ENCODE data around the gene CACNA1D.
"Not testable (repeated sequence)": the region's sequence is repeated elsewhere in the genome, so short reads cannot be mapped to it uniquely, and the experiment has no call there.

Gene CACNA1D

GRCh38 chr3:53633197-53633787, 138.9 kb downstream of the CACNA1D start:
- Mint-ChIP-seq H3K27ac (no peak overlapping the region), H3K4me3 (no peak overlapping the region), H3K27me3 (peaks cover 10% of the 10 kb centered on the region), H3K9me3 (peaks cover 6% of the 10 kb centered on the region), H3K36me3 (no peaks in the 10 kb centered on the region), H3K4me1 (no peaks in the 10 kb centered on the region)
- no peak for ATAC-seq (ENCODE audit: low read depth)
- no peak for DNase-seq (ENCODE audit: low spot score in 2 of 2)

DNA sequence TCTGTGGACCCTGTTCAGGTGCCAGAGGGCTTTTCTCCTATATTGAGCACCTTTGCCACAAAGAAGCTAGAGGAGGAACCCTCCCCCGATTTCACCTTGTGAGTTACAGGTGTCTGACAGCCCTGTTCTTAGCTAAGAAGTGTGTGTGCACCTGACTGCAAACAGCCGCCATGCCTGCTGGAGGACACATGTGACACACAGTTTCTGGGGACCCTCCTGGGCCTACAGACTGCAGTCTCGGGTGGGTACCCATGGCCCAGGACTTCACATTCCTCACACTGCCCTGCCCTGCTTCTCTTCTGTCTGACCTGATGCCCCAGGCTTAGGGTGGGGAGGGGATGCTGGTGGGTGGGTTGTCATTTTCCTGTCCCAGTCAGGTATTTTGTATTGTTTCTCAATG, 140.6 kb downstream of the CACNA1D start:
- Mint-ChIP-seq H3K27ac (no peak overlapping the region), H3K36me3 (no peaks in the 10 kb centered on the region), H3K4me1 (no peaks in the 10 kb centered on the region), H3K4me3 (no peak overlapping the region), H3K27me3 (peaks cover 10% of the 10 kb centered on the region), H3K9me3 (peaks cover 6% of the 10 kb centered on the region)
- ATAC-seq (ENCODE audit: low read depth), result no peak
- DNase-seq (ENCODE audit: low spot score in 2 of 2), result no peak

GRCh38 chr3:53638806-53639205, 144.4 kb downstream of the CACNA1D start:
- peaks cover 12% of the 10 kb centered on the region for H3K27me3 Mint-ChIP-seq
- DNase-seq (ENCODE audit: low spot score in 2 of 2); ATAC-seq (ENCODE audit: low read depth); H3K9me3 Mint-ChIP-seq; H3K4me1 Mint-ChIP-seq; H3K4me3 Mint-ChIP-seq; H3K27ac Mint-ChIP-seq; H3K36me3 Mint-ChIP-seq: not testable (repeated sequence)

GRCh38 chr3:53641397-53641796, 147.0 kb downstream of the CACNA1D start:
- H3K9me3 Mint-ChIP-seq, result no peaks in the 10 kb centered on the region
- DNase-seq (ENCODE audit: low spot score in 2 of 2), result no peak
- no peaks in the 10 kb centered on the region for H3K4me1 Mint-ChIP-seq
- H3K4me3 Mint-ChIP-seq, result no peak overlapping the region
- ATAC-seq (ENCODE audit: low read depth), result no peak
- no peak overlapping the region for H3K27ac Mint-ChIP-seq
- H3K27me3 Mint-ChIP-seq, result peaks cover 9% of the 10 kb centered on the region
- no peaks in the 10 kb centered on the region for H3K36me3 Mint-ChIP-seq

- ATAC-seq (ENCODE audit: low read depth) (no peak), DNase-seq (ENCODE audit: low spot score in 2 of 2) (no peak)
- Mint-ChIP-seq H3K9me3 (no peaks in the 10 kb centered on the region), H3K27me3 (peaks cover 8% of the 10 kb centered on the region), H3K36me3 (no peaks in the 10 kb centered on the region), H3K4me1 (no peaks in the 10 kb centered on the region), H3K27ac (no peak overlapping the region), H3K4me3 (no peak overlapping the region)
Observed at GRCh38 chr3:53642211-53642610, 147.8 kb downstream of the CACNA1D start.

GRCh38 chr3:53643757-53644156, 149.3 kb downstream of the CACNA1D start:
- no peaks in the 10 kb centered on the region for H3K9me3 Mint-ChIP-seq
- no peak overlapping the region for H3K27ac Mint-ChIP-seq
- no peak overlapping the region for H3K4me3 Mint-ChIP-seq
- no peaks in the 10 kb centered on the region for H3K36me3 Mint-ChIP-seq
- DNase-seq (ENCODE audit: low spot score in 2 of 2) (no peak), ATAC-seq (ENCODE audit: low read depth) (no peak)
- H3K27me3 Mint-ChIP-seq, result peaks cover 11% of the 10 kb centered on the region
- no peaks in the 10 kb centered on the region for H3K4me1 Mint-ChIP-seq

DNA sequence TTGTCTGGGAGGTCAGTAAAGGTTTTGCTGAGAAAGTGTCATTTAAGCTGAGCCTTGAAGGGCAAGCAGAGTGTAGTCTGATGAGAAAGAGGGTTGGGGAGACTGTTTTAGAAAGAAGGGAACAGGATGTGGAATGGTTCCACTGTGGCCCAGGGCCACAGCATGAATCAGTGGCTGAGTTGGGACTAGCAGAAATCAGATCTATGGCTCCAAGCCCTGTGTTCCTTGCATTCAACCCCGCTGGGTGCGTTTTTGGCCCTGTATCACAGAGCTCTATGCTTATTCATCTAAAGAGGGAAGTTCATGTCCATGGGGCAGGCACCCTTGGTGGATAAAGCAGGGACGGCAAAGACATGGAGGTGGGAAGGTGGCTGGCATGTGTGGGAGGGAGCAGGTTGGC, 151.3 kb downstream of the CACNA1D start:
- H3K36me3 Mint-ChIP-seq, result no peaks in the 10 kb centered on the region
- no peak overlapping the region for H3K27ac Mint-ChIP-seq
- H3K4me1 Mint-ChIP-seq, result peaks cover 9% of the 10 kb centered on the region
- peaks cover 12% of the 10 kb centered on the region for H3K27me3 Mint-ChIP-seq
- H3K4me3 Mint-ChIP-seq, result no peak overlapping the region
- DNase-seq (ENCODE audit: low spot score in 2 of 2), result no peak
- H3K9me3 Mint-ChIP-seq, result no peaks in the 10 kb centered on the region
- ATAC-seq (ENCODE audit: low read depth), result no peak

- H3K9me3 Mint-ChIP-seq, result no peaks in the 10 kb centered on the region
- H3K4me3 Mint-ChIP-seq, result no peak overlapping the region
- DNase-seq (ENCODE audit: low spot score in 2 of 2) (no peak), ATAC-seq (ENCODE audit: low read depth) (no peak)
- no peaks in the 10 kb centered on the region for H3K36me3 Mint-ChIP-seq
- peaks cover 12% of the 10 kb centered on the region for H3K4me1 Mint-ChIP-seq
- H3K27me3 Mint-ChIP-seq, result peaks cover 9% of the 10 kb centered on the region
- no peak overlapping the region for H3K27ac Mint-ChIP-seq
Observed at GRCh38 chr3:53646723-53647122, 152.3 kb downstream of the CACNA1D start.

DNA sequence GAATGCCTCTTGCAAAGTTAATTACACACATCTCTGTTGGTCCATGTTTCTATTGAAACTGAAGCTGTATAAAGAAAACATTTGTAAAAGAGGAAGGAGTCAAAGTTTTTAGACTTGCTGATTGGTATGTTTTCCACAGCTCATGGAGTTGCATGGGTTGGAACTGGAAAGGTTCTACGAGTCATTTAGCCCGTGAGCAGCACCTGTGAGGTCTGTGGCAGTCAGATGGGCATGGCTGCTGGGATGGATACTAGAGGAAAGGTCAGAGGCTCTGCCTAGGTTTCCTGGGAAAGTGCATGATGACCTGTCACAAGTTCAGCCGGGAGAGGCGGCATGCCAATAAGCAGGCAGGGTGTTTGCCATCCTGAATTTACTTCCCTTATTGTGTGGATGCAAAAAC, 155.4 kb downstream of the CACNA1D start:
- DNase-seq (ENCODE audit: low spot score in 2 of 2) (no peak), ATAC-seq (ENCODE audit: low read depth) (no peak)
- Mint-ChIP-seq H3K27me3 (peaks cover 9% of the 10 kb centered on the region), H3K27ac (no peak overlapping the region), H3K36me3 (peaks cover 3% of the 10 kb centered on the region), H3K4me3 (no peak overlapping the region), H3K9me3 (peaks cover 9% of the 10 kb centered on the region), H3K4me1 (peaks cover 12% of the 10 kb centered on the region)

DNA sequence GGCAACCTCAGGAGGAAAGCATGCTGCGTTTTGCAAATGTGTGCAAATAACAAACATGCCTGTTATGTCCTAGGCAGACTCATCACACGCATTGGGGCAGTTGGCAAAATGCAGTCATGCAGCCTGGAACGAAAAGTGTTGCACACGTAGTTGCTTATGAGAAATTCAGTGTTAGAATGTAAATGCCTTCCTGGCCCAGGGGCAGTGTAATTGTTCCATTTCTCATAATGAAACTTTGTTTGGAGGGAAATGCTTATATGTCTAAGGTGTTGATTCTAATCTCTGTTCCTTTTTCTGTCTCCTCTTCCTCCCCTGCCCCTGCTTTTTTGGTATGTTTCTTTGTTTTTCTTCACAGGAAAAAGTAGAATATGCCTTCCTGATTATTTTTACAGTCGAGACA, 156.0 kb downstream of the CACNA1D start:
- no peak overlapping the region for H3K4me3 Mint-ChIP-seq
- peaks cover 9% of the 10 kb centered on the region for H3K9me3 Mint-ChIP-seq
- ATAC-seq (ENCODE audit: low read depth) (peak; percentile 15), DNase-seq (ENCODE audit: low spot score in 2 of 2) (no peak)
- no peak overlapping the region for H3K27ac Mint-ChIP-seq
- H3K4me1 Mint-ChIP-seq, result peaks cover 12% of the 10 kb centered on the region
- H3K36me3 Mint-ChIP-seq, result peaks cover 3% of the 10 kb centered on the region
- peaks cover 9% of the 10 kb centered on the region for H3K27me3 Mint-ChIP-seq

- Mint-ChIP-seq H3K27ac (no peak overlapping the region), H3K4me1 (peaks cover 12% of the 10 kb centered on the region), H3K27me3 (peaks cover 9% of the 10 kb centered on the region), H3K36me3 (peaks cover 3% of the 10 kb centered on the region), H3K4me3 (no peak overlapping the region), H3K9me3 (peaks cover 10% of the 10 kb centered on the region)
- no peak for DNase-seq (ENCODE audit: low spot score in 2 of 2)
- ATAC-seq (ENCODE audit: low read depth), result no peak
Observed at GRCh38 chr3:53650928-53651661, 156.7 kb downstream of the CACNA1D start.

- H3K4me1 Mint-ChIP-seq, result peaks cover 12% of the 10 kb centered on the region
- H3K9me3 Mint-ChIP-seq, result peaks cover 10% of the 10 kb centered on the region
- ATAC-seq (ENCODE audit: low read depth), result no peak
- DNase-seq (ENCODE audit: low spot score in 2 of 2), result no peak
- H3K4me3 Mint-ChIP-seq, result no peak overlapping the region
- no peak overlapping the region for H3K27ac Mint-ChIP-seq
- H3K36me3 Mint-ChIP-seq, result peaks cover 3% of the 10 kb centered on the region
- peaks cover 9% of the 10 kb centered on the region for H3K27me3 Mint-ChIP-seq
Observed at GRCh38 chr3:53651927-53652326, 157.5 kb downstream of the CACNA1D start.

DNA sequence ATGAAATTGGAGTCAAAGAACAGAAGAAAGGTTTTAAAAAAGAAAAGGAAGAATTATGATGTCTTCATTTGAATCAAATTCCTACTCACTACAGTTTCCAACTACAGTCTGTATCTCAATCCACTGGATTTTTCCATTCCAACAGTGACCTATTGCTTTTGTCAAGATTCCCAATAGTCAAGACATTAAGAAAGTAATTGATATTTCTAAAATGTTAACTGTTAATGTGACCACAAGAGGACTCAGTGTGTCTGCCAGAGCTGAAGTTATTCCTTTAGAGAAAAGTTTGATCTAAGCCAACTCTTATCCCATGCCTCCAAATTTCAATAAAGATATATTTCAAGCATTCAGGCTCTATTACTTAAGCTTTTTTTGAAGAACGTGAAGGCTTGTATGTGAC, 163.2 kb downstream of the CACNA1D start:
- H3K4me1 Mint-ChIP-seq, result no peaks in the 10 kb centered on the region

GRCh38 chr3:53658613-53659193, 164.3 kb downstream of the CACNA1D start:
- Mint-ChIP-seq H3K4me1 (no peaks in the 10 kb centered on the region), H3K4me3 (no peak overlapping the region), H3K27ac (no peak overlapping the region), H3K36me3 (peaks cover 3% of the 10 kb centered on the region), H3K9me3 (peaks cover 12% of the 10 kb centered on the region), H3K27me3 (peaks cover 3% of the 10 kb centered on the region)
- DNase-seq (ENCODE audit: low spot score in 2 of 2) (no peak), ATAC-seq (ENCODE audit: low read depth) (no peak)

More for the DNA sequence above, 163.2 kb downstream of the CACNA1D start:
- Mint-ChIP-seq H3K36me3 (no peaks in the 10 kb centered on the region), H3K27me3 (no peaks in the 10 kb centered on the region), H3K4me3 (no peak overlapping the region), H3K9me3 (peaks cover 12% of the 10 kb centered on the region), H3K27ac (no peak overlapping the region)
- DNase-seq (ENCODE audit: low spot score in 2 of 2) (no peak), ATAC-seq (ENCODE audit: low read depth) (no peak)

Data from memory B cell (primary cell).